Measurements from ENCODE around the gene SETD1A. TPM values are rescaled to one million over a fixed set of nuclear protein-coding genes. Genes with fewer than 3 reads are reported as not detected.

The SETD1A gene
- total RNA-seq, 2 donors from 2014 or later = 23.8 to 25.0 TPM

DNA sequence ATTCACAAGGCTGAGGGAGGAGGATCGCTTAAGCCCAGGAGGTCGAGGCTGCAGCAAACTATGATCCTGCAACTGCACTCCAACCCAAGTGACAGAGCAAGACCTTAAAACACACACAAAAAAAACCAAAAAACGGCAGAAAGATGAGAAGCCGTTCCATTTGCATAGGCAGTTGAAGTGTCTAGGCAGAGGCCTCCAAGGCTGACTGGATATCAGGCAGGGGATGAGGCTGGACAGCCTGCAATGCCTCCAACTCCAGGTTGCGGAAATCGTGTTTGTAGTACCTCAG is 36.2 kb upstream of the SETD1A start:
- Histone ChIP-seq H3K9ac (ENCODE audit: extremely low read depth, low read length, poor library complexity, severe bottlenecking) (no peak overlapping the region), H3K9me3 (ENCODE audit: control insufficient read depth, low read length) (no peaks in the 10 kb centered on the region), H3K27ac (ENCODE audit: low read depth, low read length) (no peak overlapping the region), H3K4me1 (ENCODE audit: control insufficient read depth, insufficient read depth, low read length) (no peaks in the 10 kb centered on the region), H3K36me3 (ENCODE audit: control insufficient read depth, insufficient read depth, low read length) (peaks cover 4% of the 10 kb centered on the region), H3K27me3 (ENCODE audit: control insufficient read depth, insufficient read depth, low read length, poor library complexity, severe bottlenecking) (no peaks in the 10 kb centered on the region), H3K4me3 (ENCODE audit: low read length) (peak overlapping the region; percentile 93)
- no peak for DNase-seq
- peak overlapping the region; percentile 92 for H3K4me3 Mint-ChIP-seq
- 21 to 42% methylated on average over 4 to 6 of the region's 6 CpGs for WGBS, 2 experiments (ENCODE audit: insufficient coverage in 1 of 2, insufficient read length in 1 of 2)
- H3K9me3 Mint-ChIP-seq = no peaks in the 10 kb centered on the region
- no peaks in the 10 kb centered on the region for H3K27me3 Mint-ChIP-seq (ENCODE audit: insufficient read depth)
- peaks cover 6% of the 10 kb centered on the region for H3K36me3 Mint-ChIP-seq (ENCODE audit: low read depth)
- TF ChIP-seq, protein P1, sequence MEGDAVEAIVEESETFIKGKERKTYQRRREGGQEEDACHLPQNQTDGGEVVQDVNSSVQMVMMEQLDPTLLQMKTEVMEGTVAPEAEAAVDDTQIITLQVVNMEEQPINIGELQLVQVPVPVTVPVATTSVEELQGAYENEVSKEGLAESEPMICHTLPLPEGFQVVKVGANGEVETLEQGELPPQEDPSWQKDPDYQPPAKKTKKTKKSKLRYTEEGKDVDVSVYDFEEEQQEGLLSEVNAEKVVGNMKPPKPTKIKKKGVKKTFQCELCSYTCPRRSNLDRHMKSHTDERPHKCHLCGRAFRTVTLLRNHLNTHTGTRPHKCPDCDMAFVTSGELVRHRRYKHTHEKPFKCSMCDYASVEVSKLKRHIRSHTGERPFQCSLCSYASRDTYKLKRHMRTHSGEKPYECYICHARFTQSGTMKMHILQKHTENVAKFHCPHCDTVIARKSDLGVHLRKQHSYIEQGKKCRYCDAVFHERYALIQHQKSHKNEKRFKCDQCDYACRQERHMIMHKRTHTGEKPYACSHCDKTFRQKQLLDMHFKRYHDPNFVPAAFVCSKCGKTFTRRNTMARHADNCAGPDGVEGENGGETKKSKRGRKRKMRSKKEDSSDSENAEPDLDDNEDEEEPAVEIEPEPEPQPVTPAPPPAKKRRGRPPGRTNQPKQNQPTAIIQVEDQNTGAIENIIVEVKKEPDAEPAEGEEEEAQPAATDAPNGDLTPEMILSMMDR (conservative IDR thresholded peaks at IDR 0.05) = no peak
- H3K27ac Mint-ChIP-seq = no peak overlapping the region
- H3K4me1 Mint-ChIP-seq = peaks cover 14% of the 10 kb centered on the region

DNA sequence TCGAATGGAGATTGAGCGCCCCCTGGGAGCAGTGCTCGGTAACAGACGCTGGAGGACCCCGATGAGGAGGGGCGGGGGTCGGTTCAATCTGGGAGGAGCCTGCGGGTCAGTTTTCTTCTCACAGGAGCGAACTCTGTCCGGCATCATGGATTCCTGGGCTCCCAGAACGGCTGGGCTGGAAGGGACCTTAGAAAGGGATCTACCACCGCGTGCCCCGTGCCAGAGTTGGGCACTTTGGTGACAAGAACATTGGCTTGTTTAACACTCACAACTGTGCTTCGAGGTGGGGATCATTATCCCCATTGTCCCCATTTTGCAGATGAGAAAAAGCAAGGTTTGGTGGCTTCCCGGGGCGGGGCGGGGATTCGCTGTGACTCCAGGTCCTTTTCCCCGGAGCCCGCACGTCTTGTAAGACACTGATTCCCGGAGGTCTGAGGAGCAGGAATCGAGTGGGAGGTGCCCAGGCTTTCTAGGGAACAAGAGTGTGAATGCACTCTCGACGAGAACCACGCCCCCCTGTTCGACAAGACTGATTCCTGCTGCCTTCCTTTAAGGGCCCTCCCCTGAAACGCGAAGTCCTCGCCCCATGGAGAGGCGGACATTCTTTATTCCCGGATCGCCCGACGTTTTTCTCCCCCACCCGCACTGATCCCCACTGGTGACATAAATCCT is 35.7 kb upstream of the SETD1A start:
- H3K27me3 Mint-ChIP-seq (ENCODE audit: insufficient read depth) = no peaks in the 10 kb centered on the region
- H3K27ac Mint-ChIP-seq = peak overlapping the region; percentile 100
- H3K9me3 Mint-ChIP-seq = no peaks in the 10 kb centered on the region
- DNase-seq = peak; percentile 99
- peak overlapping the region; percentile 92 for H3K27ac ChIP-seq (ENCODE audit: low read depth, low read length)
- no peaks in the 10 kb centered on the region for H3K27me3 ChIP-seq (ENCODE audit: control insufficient read depth, insufficient read depth, low read length, poor library complexity, severe bottlenecking)
- TF ChIP-seq, protein P1 (conservative IDR thresholded peaks at IDR 0.05) = peak; percentile 96
- no peaks in the 10 kb centered on the region for H3K9me3 ChIP-seq (ENCODE audit: control insufficient read depth, low read length)
- peak overlapping the region; percentile 92 for H3K4me3 Mint-ChIP-seq
- peaks cover 7% of the 10 kb centered on the region for H3K36me3 Mint-ChIP-seq (ENCODE audit: low read depth)
- H3K4me1 Mint-ChIP-seq = peaks cover 15% of the 10 kb centered on the region
- no peaks in the 10 kb centered on the region for H3K4me1 ChIP-seq (ENCODE audit: control insufficient read depth, insufficient read depth, low read length)
- peak overlapping the region; percentile 97 for H3K9ac ChIP-seq (ENCODE audit: extremely low read depth, low read length, poor library complexity, severe bottlenecking)
- peak overlapping the region; percentile 93 for H3K4me3 ChIP-seq (ENCODE audit: low read length)
- 0 to 1% methylated on average over 30 to 37 of the region's 37 CpGs for WGBS, 2 experiments (ENCODE audit: insufficient coverage in 1 of 2, insufficient read length in 1 of 2)
- H3K36me3 ChIP-seq (ENCODE audit: control insufficient read depth, insufficient read depth, low read length) = peaks cover 4% of the 10 kb centered on the region

DNA sequence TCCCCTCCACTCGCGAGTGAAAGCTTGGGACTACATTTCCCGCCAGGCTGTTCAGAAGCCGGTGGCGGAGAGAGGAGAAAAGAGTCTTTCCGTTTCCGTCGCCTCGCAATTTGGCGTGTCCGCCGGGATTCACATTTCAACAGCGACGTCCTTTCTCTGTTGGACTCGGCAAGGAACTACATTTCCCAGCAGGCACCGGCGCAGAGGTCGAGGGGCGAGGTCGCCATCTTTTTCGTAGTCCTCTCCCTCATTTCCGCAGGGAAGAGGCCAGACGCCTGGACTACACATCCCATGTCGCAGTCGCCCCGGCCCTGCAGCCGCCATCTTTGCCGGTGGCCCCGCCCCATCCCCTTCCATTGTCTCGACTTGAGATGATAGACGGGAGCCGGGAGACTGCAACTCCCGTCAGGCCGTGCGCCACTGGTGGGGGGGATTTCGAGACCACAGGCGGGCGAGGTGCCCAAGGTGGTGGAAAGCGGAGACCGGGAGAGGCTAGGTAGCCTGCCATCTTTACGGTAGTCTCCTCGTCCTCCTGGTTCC is 35.1 kb upstream of the SETD1A start:
- Mint-ChIP-seq H3K27me3 (ENCODE audit: insufficient read depth) (no peaks in the 10 kb centered on the region), H3K4me3 (peak overlapping the region; percentile 92), H3K4me1 (peaks cover 15% of the 10 kb centered on the region), H3K27ac (peak overlapping the region; percentile 100), H3K9me3 (no peaks in the 10 kb centered on the region), H3K36me3 (ENCODE audit: low read depth) (peaks cover 7% of the 10 kb centered on the region)
- Histone ChIP-seq H3K27ac (ENCODE audit: low read depth, low read length) (peak overlapping the region; percentile 97), H3K9ac (ENCODE audit: extremely low read depth, low read length, poor library complexity, severe bottlenecking) (peak overlapping the region; percentile 97), H3K4me1 (ENCODE audit: control insufficient read depth, insufficient read depth, low read length) (no peaks in the 10 kb centered on the region), H3K27me3 (ENCODE audit: control insufficient read depth, insufficient read depth, low read length, poor library complexity, severe bottlenecking) (no peaks in the 10 kb centered on the region), H3K9me3 (ENCODE audit: control insufficient read depth, low read length) (no peaks in the 10 kb centered on the region), H3K4me3 (ENCODE audit: low read length) (peak overlapping the region; percentile 95), H3K36me3 (ENCODE audit: control insufficient read depth, insufficient read depth, low read length) (peaks cover 8% of the 10 kb centered on the region)
- TF ChIP-seq, protein P1 (conservative IDR thresholded peaks at IDR 0.05) = no peak
- peak; percentile 100 for DNase-seq
- WGBS, 2 experiments (ENCODE audit: insufficient coverage in 1 of 2, insufficient read length in 1 of 2) = 0% methylated on average over 24 to 42 of the region's 42 CpGs

Data from endodermal cell (in vitro differentiated cells).